ENCODE measurements around the gene TRIM31.

The TRIM31 gene

GRCh38 chr6:30074331-30075093 is 38.4 kb downstream of the TRIM31 start:
- no peak for DNase-seq

DNA sequence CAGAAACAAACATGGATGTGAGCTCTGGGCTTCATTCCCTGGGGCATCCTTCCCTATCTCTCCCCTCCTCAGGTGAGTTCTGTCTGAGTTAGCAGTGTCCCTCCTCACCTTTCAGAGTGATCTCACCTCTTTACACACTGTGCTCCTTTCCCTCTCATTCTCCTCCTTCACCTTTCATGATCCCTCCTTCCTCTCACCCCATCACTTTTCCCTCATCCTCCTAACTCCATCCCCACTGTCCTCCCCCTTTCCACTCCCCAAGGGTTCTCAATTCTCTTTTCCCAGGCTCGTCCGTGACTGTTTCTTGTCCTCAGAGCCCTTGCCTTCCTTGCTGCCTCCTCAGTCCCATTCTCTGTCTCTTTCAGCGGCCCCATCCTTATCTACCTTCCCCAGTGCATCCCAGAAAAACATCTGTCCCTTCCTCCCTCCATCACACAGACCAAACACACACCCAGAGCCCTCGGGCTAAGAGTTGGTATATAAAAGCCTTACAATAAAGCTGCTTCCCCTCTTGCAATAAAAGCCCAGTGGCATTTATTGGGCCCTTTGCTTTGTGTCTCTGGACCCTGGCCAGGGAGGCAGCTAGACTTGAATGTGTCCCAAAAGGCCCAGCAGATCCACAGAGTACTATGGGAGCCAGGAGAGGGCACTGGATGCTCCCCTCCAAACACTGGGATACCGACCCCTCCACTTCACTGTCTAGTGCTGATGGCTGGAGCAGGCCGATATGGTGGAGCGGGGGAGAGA is 39.2 kb downstream of the TRIM31 start:
- no peak for DNase-seq

DNA sequence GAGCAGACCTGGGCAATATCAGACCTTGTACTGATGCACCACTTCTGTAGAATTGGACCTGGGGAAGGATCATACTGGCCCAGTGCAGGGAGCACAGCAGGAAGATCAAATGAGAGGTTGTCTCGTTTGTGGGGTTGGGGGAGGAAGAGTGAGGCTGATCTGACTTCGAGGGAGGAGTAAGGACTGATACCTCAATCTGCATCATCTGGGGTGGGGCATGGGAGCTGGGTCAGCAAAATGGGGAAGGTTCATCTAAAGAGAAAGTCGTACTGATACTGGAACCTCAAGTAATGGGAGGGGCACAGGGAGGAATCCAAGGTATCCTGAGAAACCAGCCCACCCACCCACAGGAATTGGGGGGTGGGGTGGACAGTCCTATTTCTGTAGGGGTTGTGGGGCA is 41.0 kb downstream of the TRIM31 start:
- no peak for DNase-seq

DNA sequence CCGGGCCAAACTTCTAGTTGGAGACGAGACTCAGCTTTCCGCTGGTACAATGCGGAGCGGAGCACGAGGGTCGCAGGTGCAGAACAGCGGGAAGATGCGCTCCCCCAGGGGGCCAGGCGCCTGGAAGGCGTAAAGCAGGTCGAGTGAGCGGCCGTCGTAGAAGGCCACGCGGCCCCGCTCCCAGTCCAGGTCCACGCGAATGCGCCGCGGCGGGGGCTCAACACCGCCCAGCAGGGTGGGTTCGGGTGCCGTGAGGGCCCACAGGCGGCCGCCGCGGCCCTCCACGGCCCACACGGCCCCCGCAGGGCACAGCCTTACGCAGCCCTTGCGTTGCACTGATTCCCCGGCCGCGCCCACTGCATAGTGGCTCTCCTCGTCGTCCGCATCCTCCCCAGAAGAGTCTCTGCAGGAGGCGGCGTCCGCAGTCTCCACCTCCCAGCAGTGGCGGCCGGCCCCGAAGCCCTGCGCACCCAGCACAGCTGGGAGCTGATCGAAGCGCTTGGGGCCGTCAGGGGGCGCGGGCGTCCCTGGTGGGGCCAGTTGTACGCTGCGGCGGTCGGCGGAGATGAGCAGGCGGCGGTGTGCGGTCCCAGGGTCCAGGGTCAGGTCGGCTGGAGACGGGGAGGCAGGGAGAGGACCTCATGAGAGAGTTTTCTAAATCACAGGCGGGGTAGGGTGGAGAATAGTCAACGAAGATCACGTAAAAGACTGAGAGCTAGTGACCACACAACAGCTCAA is 41.6 kb downstream of the TRIM31 start:
- no peak for DNase-seq

- no peak for DNase-seq
Observed at GRCh38 chr6:30067460-30068139, 45.3 kb downstream of the TRIM31 start.

- peak; percentile 98 to 99 for DNase-seq
Observed at GRCh38 chr6:30066577-30067459, 46.1 kb downstream of the TRIM31 start, which contains the start of gene PPP1R11. Gene PPP1R11, plus strand, starts transcription at chr6:30067198. Its CDS starts 213 bp downstream, at chr6:30067411.

- no peak for DNase-seq
Observed at GRCh38 chr6:30066082-30066481, 46.8 kb downstream of the TRIM31 start.

- DNase-seq, result no peak
Observed at GRCh38 chr6:30063315-30063714, 49.6 kb downstream of the TRIM31 start.

DNA sequence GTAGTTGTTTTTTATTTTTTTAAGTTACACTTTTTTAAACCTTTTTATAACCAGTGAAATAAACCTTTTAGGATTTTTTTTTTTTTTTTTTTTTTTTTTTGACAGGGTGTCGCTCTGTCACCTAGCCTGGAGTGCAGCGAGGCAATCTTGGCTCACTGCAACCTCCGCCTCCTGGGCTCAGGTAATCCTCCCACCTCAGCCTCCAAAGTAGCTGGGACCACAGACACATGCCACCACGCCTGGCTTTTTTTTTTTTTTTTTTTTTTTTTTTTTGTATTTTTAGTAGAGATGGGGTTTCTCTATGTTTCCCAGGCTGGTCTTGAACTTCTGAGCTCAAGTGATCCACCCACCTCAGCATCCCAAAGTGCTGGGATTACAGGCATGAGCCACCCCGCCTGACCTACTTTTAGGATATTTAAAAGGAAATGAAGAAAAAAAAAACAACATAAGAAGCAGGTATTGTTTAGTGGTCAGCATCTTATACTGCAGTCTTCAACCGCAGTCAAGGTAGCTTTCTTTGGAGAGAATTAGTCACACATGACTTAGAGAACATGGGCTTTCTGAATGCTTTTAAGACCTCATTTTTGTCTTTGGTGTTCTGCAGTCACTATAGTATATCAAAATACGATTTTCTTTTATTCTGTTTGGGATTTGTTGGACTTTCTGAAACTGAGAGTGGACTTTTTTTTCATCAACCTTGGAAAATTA is 50.3 kb downstream of the TRIM31 start:
- DNase-seq, result no peak

GRCh38 chr6:30061858-30062458 is 50.9 kb downstream of the TRIM31 start:
- DNase-seq, result no peak

DNA sequence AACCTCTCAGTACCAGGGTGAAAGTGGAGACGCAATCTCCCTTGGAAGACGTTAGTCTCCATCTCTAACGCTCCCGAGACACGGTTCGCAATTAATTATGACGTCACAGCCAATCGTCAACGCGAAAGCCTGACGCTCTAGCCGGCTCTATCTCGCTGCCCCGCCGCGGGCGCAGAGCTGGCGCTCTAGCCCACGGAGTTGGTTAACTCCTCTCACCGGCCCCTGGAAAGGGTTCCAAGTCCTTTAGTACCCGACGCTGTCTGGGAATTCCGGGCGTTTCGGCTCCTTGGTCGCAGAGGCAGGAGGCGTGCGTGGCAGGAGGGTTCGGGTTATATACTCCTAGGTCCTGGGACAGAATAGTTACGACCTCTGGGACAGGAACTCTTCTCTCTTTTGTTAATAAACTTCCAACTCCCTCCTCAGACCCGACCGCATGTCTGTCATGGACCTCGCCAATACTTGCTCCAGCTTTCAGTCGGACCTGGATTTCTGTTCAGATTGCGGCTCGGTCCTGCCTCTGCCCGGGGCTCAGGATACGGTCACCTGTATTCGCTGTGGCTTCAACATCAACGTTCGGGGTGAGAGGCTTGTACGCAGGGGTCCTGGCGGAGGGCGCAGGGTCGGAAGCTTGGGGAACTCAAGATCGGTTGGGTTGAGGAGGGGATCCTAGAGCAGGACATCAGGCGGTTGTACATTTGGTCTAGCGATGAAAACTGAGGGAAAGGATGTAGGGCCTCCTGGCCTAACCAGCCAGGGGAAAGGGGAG is 51.6 kb downstream of the TRIM31 start, which contains the start of gene POLR1H:
Gene POLR1H, plus strand, starts transcription at position 174 of the 766 bp plus-strand sequence. Its CDS starts 260 bp downstream, at position 434.
- DNase-seq, result peak; percentile 80 to 81

DNA sequence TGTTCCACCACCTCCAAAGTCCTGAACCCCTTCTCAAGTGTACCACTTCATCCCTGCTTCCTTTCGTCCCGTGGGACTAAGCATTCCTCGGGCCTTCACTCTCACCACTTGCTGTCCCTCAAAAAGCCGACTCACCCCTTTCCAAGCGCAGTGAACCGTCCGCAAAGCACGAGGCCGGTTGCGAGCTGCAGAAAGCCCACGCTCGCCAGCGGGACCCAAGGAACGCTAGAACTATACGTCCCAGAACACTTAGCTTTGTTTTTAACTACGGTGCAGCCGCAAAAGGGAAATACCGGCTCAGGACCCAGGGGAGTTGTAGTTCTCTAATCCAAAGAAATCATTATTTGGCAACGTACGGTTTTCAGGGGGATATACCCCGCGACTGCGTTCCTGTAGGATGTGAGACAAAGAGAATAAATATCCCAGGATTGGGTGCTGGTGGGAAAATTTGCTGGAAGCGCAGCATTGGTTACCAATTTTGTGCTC is 52.2 kb downstream of the TRIM31 start:
- no peak for DNase-seq

DNA sequence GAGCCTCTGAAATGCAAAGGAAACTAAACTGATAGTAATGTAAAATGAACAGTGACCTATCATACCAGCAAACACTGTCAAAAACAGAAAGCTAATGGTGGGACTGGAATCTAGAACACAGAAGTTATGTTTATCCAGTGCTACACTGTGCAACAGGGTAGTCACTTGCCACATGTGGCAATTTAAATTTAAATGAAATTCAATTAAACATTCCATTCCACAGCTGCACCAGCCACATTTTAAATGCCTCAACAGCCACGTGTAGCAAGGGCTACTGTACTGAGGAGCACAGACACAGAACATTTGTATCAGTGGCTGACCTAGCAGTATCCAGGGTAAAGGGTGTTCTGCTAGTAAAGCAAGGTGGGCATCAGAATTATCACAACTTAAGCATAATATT is 57.4 kb downstream of the TRIM31 start:
- DNase-seq, result no peak

DNA sequence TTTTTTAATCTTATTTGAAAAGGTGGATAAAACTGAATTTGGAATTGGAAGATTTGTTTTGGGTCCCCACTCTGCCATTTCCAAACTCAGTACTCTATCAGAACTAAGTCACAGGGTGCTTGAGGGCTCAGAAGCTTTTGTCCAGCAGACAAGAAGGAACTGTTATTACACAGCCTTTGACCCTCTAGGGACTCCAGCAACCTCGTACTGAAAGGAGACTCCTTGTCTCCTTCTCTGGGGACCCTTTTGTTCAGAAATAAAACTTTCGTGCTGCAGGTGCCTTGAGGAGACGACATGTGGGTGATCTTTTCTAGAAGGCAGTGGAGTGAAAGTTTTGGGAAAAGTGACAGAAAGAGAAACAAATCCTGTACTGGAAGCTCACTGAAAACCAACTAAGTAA is 59.2 kb downstream of the TRIM31 start:
- no peak for DNase-seq
